ENCODE results near the gene CD8B.
"Not testable (repeated sequence)": the region's sequence is repeated elsewhere in the genome, so short reads cannot be mapped to it uniquely, and the experiment has no call there.

The CD8B gene

DNA sequence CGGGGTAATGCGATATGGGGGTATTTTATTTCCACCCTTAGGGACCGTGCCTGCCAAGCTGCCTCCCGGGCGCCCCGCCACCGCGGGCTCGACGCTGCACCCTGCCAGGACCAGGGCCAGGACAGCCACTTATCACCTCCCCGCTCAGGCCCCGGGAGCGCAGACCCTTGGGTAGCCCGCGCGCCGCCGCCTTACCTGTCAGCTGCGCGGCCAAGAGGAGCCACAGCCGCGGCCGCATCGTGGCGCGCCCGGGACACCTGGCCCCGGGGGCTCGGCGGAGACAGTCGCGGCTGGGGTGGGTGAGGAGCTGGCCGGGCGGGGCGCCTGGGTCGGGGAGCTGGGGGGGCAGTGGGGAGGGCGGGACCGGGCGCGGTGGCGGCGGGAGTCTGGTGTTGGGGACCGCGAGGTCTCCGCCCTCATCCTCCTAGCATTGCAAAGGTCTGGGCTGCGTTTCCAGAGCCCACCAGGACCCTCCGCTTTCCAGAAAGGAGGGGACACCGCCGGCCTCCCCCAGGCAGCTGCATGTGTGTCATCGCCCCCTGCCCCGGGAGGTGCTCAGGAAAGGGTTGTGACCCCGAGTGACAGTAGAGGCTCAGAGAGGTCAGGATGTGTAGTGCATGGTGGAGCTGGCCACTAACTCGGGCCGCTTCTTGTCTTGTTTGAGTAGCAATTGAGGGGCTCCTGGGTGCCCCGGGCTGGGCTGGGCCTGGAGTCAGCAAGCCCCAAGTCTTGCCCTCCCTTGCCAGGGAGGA, at the start of gene CD8B:
TSS of gene CD8B (minus strand) at position 259 of the 752 bp plus-strand sequence. CDS start at position 238, 21 bp downstream.
- not testable (repeated sequence) for DNase-seq (ENCODE audit: low read depth in 2 of 2)

DNA sequence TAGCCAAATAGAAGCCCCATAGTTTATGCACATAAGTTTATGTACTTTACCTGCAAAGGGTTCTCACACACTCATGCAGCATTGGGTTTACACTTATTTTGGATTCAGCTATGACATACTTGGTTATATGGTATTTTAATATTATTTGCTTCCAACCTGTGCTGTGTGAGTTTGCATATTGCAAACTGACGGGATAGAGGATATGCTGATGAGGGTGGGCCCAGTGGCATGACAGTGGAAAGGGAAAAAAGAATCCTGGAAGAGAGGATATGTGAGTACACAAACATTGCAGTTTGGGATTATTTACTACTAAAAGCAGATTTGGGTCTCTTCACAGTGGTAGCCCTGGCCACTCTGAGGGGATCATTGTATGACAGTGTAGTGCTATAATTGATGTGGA, 44.2 kb upstream of the CD8B start:
- DNase-seq (ENCODE audit: low read depth in 2 of 2), result not testable (repeated sequence)

DNA sequence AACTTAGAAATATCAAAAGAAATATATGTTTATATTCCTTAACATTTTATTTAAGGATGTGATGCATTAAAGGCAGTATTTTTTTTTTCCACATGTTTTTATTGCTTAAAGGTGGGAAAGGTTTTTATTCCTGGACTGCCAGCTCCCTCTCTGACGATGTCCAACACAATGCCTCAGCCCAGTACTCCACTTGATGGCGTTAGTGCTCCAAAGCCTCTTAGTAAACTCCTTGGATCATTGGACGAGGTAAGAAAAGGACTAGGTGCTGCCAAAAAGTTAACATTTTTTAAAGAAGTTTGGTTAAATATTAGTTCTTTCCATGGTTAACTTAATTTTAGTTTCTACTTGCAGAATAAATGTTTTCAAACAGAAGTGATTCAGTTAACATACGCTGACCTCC, 39.0 kb upstream of the CD8B start:
- not testable (repeated sequence) for DNase-seq (ENCODE audit: low read depth in 2 of 2)

DNA sequence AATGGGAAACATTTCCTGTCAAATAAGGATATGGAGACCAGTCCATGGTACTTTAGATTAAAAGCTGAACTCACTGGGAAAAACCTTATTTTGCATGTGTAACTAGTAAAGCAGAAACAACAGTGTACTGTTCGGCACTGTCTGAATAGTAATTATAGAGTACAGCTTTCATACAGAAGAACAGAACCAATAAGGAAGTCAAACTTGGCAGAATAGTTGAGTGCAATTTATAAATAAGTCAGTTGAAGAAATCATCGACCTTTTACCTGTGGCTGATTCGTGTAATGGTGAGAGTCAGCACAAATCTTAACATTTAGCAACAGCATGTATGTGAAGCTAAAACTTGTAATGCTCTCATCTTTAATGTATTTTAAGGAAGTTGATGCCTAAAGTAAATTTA, 24.3 kb upstream of the CD8B start:
- DNase-seq (ENCODE audit: low read depth in 2 of 2), result not testable (repeated sequence)

DNA sequence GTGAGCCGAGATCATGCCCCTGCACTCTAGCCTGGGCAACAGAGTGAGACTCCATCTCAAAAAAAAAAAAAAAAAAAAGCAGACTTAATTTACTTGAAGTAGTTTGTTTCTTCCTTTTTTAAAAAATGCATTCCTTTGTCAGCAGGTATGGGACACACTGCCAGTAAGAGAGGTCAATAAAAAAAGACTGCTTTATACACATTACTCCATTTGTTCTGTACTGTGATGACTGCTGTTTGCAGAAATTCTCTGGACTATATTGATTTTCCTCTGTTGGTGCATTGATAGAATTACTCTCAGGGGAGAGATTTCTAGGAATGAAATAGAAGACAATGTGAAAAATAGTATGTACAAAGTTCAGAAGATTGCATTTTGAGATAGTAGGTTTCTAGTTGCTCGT, 21.2 kb upstream of the CD8B start:
- DNase-seq (ENCODE audit: low read depth in 2 of 2), result not testable (repeated sequence)

DNA sequence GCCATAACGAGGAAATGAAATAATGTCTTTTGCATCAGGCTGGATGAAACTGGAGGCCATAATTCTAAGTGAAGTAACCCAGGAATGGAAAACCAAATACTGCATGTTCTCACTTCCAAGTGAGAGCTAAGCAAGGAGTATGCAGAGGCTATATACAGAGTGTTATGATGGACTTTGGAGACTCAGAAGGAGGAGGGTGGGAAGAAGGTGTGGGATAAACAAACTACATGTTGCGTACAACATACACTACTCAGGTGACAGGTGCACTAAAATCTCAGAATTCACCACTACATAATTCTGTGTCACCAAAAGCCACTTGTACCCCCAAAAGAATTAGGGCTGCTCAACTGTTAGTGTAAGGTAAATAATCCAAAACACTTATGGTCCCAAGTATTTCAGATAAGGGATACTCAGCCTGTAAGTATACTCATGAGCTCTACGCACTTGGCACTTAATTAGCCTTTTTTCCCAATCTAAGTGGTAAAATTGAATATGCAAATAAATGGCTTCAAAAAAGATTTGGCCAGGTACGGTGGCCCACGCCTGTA, 20.5 kb upstream of the CD8B start:
- DNase-seq (ENCODE audit: low read depth in 2 of 2), result not testable (repeated sequence)

DNA sequence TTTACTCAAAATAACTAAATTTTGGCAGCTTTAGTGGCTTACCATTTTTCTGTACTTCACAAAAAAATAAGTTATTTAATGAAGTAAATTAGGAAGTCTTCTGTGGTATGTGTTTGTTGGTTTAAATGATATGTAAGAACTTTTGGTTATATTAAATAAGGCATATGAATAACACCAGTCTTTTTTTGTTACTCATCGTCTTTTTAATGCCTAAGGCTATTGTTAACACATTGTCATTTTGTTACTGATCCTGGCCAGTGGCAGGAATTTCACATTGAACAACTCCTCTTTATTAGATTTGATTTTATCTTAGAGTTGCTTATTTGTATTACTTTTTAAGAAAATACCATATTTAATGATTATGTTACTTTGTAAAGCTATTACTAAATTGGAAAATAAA, 17.3 kb upstream of the CD8B start:
- DNase-seq (ENCODE audit: low read depth in 2 of 2), result not testable (repeated sequence)

DNA sequence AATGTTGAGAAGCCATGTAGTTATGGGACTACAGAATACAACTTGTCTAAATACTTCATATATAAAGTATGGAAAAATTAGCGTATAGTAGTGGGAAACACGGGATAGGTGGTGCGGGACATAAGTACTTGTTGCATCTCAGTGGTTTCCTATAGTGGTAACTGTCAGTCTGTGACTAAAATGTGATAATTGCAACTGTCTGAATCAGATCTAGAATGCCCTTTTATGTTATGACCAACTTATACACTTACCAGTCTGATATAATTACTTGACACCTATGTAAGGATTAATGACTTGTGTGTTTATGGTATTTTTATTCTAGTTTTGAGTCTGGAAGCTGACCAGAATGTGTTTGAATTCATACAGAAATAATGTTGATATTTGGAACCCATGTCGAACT, 9.3 kb upstream of the CD8B start:
- DNase-seq (ENCODE audit: low read depth in 2 of 2), result not testable (repeated sequence)

DNA sequence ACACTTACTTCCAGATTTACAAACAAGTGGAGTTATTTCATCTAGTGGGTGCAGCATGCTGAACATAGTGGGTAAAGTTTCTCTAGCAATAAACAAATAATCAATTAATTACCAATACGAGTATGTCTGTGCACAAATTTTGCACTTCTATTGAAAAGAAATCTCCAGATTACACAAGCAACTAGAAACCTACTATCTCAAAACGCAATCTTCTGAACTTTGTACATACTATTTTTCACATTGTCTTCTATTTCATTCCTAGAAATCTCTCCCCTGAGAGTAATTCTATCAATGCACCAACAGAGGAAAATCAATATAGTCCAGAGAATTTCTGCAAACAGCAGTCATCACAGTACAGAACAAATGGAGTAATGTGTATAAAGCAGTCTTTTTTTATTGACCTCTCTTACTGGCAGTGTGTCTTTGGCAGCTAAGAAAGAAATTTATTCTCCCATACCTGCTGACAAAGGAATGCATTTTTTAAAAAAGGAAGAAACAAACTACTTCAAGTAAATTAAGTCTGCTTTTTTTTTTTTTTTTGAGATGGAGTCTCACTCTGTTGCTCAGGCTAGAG, 7.3 kb upstream of the CD8B start:
- DNase-seq (ENCODE audit: low read depth in 2 of 2), result not testable (repeated sequence)

DNA sequence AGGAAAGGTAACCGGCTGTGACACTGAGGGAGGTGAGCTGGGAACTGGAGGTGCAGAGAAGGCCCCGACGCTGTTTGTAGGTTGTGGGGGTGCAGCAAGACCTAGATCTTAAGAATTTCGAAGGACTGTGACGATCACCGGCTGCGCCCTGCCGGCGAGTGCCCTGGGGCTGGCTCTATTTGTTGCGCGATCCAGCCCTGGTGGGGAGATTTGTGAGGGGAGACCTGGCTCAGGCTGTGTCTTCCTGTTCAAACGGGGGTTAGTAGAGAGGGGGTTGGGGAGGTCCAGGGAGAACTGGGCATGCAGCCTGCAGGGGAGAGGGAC, 656 bp upstream of the CD8B start:
- DNase-seq (ENCODE audit: low read depth in 2 of 2), result not testable (repeated sequence)

DNA sequence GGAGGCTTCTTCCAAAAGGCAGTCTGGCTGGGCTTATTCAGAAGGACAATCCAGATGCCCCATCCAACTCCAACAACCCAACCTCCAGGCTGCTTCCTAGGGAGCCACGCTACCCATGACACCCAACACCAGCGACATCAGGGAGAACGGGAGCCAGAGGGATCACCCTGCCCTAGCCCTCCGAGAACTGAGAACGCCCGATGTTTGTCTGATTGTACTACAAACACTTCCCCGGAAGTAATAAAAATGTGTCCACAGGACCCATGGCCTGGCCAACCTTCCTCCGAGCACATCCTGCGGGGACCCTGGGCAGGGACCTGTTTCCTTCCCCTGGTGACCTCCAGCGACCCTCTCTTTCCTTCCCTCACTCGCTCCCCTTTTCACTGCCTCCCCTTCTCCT, 511 bp downstream of the CD8B start:
- DNase-seq (ENCODE audit: low read depth in 2 of 2), result not testable (repeated sequence)

DNA sequence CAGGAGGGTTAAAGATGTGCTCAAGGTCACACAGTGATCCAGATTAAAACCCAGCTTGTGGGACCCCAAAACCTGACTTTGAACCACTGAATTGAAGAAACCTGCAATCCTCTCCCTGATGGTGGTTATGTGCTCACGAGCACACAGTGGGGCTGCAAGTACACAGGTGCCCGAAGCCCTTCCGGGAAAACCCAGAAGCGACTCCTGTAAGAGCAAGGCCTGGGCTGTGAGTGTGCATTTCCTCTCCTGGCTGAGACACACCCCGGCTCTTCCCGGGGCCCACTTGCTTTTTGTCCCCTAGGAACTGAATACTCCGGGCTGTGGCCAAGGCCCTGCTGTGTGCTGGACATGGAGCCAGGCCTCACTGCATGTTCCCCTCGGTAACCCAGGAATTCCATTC, 1.1 kb downstream of the CD8B start:
- DNase-seq (ENCODE audit: low read depth in 2 of 2), result not testable (repeated sequence)

DNA sequence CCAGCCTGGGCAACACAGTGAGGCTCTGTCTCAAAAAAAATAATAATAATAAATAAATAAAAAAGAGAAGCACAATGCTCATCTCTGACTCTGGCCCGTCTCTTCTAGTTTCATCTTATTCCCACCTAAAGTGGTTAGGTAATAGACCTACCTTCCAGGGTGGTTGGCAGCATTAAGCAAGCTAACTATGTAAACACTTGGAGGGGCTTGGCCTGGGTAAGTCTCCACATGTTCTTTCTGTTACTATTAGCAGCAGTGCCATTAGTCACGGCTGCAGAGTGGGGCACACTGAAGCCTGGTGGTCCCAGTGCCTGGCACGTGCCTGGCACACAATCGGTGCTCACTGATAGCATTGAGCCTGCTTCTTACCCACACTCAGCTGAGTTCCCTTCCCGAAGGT, 4.0 kb downstream of the CD8B start:
- not testable (repeated sequence) for DNase-seq (ENCODE audit: low read depth in 2 of 2)

DNA sequence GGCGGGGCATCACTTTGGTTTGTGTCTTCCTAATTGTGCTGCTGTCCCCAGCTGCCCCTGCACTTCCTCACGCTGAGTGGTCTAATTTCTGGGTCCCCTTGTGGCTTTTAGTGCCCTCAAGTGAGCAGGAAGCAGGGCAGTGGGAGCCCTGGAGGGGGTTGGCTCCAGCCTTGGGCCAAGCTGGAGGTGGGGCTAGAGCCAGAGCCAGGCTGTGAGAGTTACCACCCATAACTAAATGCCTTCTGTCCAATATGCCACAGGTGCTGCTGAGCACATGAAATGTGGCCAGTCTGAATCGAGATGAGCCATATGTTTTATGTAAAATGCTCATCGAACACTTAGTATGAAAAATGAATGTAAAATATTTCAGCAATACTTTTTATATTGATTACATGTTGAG, 5.2 kb downstream of the CD8B start:
- not testable (repeated sequence) for DNase-seq (ENCODE audit: low read depth in 2 of 2)

DNA sequence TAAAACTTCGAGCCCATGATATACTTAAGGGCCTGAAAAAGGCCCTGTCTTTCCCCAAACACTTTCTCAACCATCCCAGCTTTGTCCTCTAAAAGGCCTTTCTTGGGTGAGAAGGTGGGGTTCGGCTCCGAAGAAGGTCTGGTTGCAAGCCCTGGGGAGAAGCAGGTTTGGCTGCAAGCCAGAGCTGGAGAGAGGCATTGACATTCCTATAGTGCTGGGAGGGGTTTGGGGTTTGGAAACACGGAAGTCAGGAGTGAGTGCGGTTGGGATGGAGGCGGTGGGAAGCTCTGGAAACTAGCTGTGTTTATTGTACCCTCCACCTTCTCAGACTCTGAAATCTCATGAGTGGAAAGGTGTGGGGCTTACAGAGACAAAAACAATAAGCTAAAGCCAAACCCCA, 5.7 kb downstream of the CD8B start:
- DNase-seq (ENCODE audit: low read depth in 2 of 2), result not testable (repeated sequence)

DNA sequence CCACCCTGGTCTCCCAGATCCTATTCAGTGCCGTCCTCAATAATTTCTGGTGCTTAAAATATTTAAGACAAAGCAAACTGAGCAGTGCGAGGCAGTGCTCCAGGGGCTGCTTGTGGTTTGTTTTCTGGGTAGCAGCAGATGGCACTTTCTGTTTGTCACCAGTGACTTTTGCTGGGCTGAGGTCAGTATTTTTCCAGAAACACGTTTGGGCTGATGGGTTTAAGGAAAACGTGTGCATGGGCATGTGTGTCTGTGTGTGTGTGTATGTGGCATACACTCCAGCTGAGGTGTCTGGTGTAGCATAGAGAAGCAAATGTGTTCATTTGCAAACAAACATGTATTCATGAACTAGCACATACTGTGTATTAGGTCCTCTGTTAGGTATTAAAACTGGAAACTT, 10.1 kb downstream of the CD8B start:
- not testable (repeated sequence) for DNase-seq (ENCODE audit: low read depth in 2 of 2)

DNA sequence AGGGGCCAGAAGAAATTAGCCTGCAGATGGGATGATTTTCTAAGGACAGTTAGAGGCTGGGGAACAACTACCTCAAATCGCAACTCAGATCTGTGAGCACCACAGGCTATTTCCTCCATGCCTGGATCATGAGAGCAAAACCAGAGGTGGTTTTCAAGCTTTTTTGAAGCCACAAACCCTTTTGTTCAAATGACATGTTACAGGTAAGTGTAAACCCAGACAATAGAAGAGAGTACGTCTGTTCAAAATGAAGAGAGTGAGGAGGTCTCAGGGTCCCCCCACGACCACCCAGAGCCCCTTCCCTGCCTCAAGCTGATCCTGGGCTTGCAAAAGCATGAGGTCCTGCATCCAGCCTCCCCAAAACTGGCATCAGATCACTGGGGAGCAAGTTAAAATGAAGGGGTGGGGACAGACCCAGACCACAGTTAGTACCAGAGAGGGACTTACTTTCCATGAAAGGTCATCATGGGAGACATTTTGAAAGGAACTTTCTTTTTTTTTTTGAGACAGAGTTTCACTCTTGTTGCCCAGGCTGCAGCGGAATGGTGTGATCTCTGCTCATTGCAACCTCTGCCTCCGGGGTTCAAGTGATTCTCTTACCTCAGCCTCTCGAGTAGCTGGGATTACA, 19.0 kb downstream of the CD8B start:
- DNase-seq (ENCODE audit: low read depth in 2 of 2), result not testable (repeated sequence)

DNA sequence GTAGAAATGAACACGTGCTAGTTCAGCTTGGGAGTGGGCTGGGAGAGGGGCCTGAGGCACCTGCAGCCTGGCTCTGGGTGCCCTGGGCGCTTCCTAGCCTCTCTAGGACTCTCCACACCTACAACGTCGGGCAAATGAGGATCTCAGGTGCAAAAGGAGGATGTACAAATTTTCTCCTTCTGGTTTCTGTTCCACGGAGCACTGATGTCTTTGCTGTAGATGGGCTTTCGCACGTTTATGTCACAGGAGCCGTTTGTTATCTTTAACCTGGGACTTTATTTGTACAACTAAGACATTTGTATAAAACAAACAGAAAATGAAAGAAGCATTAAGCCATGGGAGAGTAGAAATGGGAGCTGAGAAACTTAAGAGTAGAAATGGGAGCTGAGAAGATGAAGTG, 20.4 kb downstream of the CD8B start:
- DNase-seq (ENCODE audit: low read depth in 2 of 2), result not testable (repeated sequence)

DNA sequence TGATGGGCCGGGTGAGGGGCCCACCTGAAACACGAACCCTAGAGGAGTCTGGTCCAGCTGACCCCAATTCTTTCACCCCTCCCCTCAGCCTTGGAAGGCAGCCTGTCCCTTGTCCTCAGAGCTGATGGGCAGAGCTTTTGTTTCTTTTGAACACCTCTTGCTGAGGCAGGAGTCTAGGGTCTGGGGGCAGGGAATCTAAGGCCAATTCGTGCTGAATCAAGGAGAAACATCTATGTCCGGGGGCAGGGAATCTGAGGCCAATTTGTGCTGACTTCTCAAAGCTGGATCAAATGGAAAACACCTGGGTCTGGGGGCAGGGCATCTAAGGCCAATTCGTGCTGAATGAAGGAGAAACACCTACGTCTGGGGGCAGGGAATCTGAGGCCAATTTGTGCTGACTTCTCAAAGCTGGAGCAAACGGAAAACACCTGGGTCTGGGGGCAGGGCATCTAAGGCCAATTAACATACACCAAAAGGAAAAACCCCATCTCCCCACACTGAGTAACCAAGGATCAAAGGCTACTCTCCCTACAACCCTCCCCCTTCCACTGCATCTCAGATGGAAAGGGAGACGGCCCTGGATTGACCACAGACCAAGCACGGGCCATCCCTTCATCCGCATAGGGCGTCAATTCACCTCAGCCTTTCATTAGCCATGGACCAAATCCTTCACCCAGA, 21.7 kb downstream of the CD8B start:
- not testable (repeated sequence) for DNase-seq (ENCODE audit: low read depth in 2 of 2)

DNA sequence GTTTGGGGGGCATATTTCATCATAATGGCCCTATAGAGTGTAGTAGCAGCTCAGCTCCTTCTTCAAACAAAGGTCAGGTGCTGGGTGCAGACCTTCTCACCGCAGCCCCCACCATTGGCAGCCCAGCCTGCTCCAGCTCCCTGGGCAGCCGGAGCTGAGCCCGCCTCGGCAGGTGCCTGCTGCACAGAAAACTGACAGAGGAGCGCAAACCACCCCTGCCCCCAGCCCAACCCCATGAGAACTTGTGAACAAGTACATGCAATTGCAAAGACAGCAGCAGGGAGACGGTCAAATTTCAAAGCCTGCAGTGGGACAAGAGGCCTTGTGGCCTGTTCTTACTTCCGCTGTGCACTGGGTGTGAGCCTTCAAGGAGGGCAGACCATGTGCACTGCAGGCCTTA, 22.2 kb downstream of the CD8B start:
- not testable (repeated sequence) for DNase-seq (ENCODE audit: low read depth in 2 of 2)

DNA sequence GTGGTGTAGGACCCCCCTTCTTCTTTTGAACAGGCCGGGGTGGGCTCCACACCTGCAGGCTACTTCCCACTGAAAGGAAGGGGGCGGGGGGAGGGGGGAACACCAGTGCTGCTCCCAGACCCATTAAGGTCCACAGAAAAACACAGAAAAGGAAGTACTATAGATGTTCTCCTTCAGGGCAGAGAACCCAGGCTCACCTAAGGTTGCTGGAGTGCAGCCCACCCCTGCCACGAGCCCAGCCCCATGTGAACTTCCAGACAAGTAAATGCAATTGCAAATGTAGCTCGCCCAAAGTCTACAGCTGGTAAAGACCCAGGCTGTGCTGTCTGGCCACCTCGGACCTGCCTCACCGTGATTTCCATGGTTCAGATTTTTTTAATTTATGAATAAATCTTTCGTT, 24.0 kb downstream of the CD8B start:
- DNase-seq (ENCODE audit: low read depth in 2 of 2), result not testable (repeated sequence)

Data from stimulated activated CD4-positive, alpha-beta T cell treated with anti-CD3 and anti-CD28 coated beads, Interleukin-15, amount 100 ng/mL, for 48 hours (primary cell).